Right lobe of liver (tissue), 4 donors: ENCODE data around the gene PRMT3.

Experiments
- POLR2A ChIP-seq: fragments of 450-650 bp; IDR thresholded peaks from one replicate; pipeline ENCODE4 v1.6.1; 2017; ENCODE audit warnings: antibody characterized with exemption, mild to moderate bottlenecking
- TF ChIP-seq, protein P1 (sequence below), 4 donors: fragments of 200-600 bp in 3 of 4; fragments of 450-650 bp in 1 of 4; IDR thresholded peaks; one replicate each; pipeline versions ENCODE4 v1.5.1 to v1.8.0; 2016 to 2022; ENCODE audit warnings: antibody characterized with exemption in 4 of 4, mild to moderate bottlenecking in 2 of 4
- donor health status: DM: no; HTN: no; CAD: no.
- donor health status: DM: no; HTN: no; CAD: no.
- donor health status: DM: no; HTN: yes; CAD: no.

DNA sequence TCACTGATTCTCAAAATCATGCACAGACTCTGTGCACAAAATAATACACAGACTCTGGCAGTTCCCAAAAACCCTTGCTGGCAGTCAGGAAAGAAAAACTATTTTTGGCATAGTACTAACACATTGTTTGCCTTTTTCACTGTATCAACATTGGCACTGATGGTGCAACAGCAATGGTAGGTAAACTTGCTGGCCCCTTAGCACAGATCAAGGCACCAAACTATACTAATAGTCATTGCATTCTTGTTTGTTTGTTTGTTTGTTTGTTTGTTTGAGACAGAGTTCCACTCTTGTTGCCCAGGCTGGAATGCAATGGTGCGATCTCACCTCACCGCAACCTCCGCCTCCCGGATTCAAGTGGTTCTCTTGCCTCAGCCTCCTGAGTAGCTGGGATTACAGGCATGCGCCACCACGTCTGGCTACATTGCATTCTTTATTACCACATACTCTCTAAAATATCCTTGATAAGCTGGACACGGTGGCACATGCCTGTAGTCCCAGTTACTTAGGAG, 130.9 kb downstream of the PRMT3 start:
- no peak for TF ChIP-seq POLR2A
- TF ChIP-seq, protein P1, sequence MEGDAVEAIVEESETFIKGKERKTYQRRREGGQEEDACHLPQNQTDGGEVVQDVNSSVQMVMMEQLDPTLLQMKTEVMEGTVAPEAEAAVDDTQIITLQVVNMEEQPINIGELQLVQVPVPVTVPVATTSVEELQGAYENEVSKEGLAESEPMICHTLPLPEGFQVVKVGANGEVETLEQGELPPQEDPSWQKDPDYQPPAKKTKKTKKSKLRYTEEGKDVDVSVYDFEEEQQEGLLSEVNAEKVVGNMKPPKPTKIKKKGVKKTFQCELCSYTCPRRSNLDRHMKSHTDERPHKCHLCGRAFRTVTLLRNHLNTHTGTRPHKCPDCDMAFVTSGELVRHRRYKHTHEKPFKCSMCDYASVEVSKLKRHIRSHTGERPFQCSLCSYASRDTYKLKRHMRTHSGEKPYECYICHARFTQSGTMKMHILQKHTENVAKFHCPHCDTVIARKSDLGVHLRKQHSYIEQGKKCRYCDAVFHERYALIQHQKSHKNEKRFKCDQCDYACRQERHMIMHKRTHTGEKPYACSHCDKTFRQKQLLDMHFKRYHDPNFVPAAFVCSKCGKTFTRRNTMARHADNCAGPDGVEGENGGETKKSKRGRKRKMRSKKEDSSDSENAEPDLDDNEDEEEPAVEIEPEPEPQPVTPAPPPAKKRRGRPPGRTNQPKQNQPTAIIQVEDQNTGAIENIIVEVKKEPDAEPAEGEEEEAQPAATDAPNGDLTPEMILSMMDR (IDR thresholded peaks at IDR 0.05): no peak
